AG08396 (cell line): ENCODE measurements around the gene ZFYVE27.

Source experiments
- DNase-seq: peaks from one replicate; pipeline ENCODE4 v3.0.0; 2012; ENCODE audit warnings: low spot score, mixed read lengths

Gene ZFYVE27

DNA sequence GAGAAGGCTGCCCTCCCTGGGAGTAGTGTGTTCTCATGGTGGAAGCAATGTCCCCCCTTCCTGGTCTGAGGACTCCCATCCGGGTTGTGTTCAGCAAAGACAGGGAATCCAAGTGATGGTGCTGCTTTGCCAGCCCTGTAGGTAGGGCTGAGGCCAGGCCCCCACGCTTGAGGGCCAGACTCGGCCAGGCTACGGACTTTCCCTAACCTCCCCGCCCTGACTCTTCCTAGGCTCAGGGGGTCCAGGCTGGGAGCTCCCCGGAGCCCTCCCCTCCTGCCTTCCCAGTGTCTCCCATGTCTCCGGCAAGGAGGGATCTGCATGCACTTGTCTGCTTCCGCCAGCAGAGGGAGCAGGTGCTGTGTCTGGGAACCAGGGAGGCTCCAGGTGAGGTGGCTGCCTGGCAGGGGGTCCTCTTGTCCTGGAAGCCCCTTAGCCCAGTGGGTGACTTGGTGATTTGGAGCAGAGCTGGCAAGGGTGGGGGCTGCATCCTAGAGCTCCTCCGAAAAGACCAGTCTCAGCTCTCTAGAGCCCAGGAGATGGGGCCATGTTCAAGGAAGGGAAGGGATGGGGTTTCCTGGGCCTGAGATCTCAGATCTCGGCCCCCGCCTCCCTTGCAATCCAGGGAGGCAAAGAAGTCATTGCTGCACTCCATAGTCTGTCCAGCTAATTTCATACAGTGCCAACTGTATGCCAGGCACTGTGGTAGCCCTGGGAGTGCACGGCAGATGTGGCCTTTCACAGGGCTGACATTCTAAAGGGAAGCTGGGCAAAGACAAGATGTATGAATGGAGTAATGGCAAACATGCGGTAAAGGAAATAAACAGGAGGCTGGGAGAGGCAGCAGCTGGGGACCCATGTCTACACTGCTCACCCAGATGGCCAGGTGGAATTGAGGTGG is 55.1 kb downstream of the ZFYVE27 start:
- DNase-seq: peak; percentile 84

DNA sequence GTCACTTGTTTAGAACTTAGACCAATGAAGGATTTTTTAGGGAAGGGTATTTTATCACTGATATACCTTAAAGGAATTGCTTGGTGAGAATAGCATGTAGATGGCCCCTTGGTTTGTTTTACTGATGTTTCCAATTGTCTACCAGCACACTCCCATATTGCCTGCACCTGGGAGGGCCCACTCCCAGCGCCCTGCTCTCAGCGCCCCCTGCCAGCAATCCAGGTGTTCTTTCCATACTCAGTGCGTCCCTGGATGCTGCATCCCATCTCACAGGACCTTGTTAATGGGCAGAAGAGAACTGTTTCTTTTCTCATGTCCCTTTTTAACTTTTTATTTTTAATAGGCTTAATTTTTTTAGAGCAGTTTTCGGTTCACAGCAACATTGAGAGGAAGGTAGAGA is 59.0 kb downstream of the ZFYVE27 start:
- DNase-seq: no peak

DNA sequence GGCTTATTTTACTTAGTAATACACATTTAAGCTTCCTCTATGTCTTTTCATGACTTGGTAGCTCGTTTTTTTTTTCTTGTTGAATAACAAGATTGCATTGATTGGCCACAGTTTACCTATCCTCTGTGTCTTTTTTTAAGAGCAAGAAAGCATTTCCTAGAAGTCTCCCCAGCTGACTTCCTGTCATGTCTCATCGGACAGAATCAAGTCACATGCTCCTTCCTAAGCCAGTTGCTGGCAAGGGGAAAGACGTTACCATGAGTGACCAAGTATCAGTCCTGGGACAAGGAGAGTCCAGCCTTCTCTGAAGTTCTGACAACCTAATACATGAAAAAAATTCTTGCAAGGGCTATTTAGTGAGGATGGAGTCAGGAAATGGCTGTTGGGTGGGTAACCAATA is 59.7 kb downstream of the ZFYVE27 start:
- DNase-seq: no peak

DNA sequence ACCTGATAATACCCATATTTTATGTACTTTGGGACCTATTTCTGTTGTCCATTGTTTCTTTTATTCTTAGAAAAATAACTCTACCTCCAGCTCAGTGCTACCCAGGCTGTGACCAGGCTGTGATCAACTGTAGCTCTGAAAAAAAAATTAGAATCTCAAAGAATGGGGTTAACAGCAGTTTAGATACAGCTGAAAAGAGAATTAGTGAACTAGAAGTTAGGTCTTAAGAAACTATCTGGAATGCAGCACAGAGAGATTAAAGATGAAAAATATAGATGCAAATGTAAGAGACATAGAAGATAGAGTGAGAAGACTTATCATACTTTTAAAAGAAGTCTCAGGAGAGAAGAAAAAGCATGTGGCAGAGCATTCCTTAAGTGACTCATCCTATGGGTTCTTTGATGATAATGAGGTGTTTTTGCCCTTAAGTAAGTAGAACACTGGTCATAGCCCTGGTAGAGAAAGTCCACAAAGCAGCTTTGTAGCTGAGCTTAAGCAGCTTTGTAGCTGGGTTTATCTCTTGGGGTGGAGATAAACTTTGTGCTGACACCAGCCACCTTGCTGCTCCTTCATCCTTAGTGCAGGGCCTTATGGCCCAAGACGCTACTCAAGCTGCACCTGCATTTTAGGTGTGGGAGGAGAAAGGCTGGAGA is 62.2 kb downstream of the ZFYVE27 start:
- no peak for DNase-seq

DNA sequence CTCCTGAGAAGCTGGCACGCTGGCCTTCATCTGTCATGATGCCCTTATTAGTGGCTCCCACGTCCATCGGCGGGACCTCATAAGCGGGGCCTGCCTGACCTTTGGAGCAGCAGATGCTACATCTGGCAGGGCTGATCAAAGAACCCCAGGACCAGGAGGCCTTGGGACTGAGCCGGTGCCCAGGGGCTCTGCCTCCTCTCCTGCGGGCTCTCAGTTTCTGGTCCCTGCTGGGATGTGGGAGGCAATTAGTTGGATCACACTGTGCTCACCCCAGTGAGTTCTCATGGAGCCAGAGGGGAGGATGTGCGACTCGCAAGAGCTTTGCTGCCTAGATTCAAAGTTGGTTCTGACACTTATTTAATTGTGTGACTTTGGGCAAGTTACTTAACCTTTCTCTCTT is 63.5 kb downstream of the ZFYVE27 start:
- no peak for DNase-seq

DNA sequence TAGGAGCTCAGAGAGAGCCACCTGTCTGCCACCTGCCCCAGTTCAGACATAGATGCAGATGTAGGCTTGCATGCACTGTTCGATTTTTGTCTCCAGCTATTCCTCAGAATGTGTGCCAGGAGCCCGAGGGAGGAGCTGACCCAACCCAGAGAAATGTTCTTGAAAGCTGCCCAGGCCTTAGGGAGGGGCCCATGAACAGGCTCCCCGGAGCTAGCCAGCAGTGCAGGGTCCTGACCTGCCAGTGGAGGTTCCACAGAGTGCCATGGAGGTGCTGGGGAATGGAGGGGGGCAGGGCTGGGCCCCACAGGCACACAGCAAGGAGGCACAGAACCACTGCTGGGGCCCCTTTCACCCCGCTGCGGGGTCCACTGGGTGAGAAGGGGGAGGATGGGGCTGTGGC is 64.5 kb downstream of the ZFYVE27 start:
- no peak for DNase-seq

DNA sequence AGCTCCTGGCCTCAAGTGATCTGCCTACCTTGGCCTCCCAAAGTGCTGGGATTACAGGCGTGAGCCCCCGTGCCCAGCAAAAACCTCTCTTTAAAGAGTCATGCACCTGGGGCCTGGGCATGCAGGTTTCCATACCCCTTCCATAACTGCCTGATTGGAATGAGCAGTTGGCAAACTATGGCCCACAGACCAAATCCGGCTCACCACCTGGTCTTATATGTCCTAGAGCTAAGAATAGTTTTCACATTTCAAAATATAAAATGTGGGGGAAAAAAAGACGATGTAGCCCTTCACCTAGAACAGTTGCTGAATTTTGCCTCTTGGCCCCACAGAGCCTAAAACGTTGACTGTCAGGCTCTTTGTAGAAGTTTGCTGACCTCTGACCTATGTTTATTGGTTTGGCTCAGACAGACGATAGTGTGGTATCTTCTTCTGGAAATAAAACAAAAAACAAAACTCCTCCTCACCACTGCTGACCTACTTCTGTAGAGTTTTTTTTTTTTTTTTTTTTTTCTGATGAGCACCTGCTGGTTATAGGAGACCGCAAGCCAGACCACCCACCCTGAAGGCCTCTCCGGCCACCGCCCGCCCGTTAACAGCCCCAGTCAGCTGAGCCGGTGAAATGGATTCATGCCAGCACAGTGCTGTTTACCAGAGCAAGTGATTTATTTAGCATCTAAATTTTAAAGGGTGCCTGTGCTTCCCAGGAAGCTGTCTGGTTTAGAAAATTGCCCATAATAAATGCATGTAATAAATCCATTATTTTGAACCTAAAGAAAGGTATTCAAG is 68.4 kb downstream of the ZFYVE27 start:
- DNase-seq: no peak

DNA sequence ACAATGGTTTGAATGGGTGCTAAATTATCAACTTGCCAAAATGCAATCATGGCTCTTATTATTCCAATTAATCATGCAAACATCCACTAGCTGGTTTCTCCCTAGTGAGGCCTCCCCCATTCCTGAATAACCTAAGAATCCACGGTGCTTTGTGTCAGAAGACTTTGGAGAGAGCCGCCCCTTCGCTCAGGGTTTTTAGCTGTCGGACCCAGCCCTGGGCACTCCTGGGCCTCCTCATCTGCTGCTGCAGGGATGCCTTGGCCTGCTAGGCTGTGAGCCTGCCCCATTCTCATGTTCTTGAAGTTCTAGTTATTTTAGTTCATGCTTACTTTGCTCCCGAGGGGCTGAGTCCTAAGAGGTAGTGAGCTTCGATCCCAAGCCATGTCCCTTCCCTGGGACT is 69.0 kb downstream of the ZFYVE27 start:
- DNase-seq: no peak

DNA sequence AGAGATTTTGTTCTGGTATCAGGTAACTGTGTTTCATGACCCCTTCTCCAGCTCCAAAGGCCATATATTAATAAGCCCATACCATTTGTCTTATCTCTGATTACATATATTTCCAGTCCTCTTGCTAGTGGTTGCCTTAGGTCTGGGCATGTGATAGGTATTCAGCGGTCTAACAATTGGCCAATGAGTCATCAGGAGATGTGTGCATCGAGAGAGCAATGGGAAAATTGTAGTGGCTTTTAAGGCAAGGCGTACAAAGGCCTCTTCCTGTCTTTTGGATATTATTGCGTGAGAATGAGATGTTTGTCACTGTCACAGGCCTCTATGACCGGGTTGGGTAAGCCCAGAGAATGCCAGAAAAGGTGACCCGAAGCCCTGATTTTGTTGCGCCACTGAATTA is 73.5 kb downstream of the ZFYVE27 start:
- DNase-seq: no peak
